ENCODE measurements around the gene LARP6.
A peak's percentile ranks its signal among the peaks of the same experiment; 100 is the strongest.
"Not testable (repeated sequence)": the region's sequence is repeated elsewhere in the genome, so short reads cannot be mapped to it uniquely, and the experiment has no call there.

LARP6 gene

DNA sequence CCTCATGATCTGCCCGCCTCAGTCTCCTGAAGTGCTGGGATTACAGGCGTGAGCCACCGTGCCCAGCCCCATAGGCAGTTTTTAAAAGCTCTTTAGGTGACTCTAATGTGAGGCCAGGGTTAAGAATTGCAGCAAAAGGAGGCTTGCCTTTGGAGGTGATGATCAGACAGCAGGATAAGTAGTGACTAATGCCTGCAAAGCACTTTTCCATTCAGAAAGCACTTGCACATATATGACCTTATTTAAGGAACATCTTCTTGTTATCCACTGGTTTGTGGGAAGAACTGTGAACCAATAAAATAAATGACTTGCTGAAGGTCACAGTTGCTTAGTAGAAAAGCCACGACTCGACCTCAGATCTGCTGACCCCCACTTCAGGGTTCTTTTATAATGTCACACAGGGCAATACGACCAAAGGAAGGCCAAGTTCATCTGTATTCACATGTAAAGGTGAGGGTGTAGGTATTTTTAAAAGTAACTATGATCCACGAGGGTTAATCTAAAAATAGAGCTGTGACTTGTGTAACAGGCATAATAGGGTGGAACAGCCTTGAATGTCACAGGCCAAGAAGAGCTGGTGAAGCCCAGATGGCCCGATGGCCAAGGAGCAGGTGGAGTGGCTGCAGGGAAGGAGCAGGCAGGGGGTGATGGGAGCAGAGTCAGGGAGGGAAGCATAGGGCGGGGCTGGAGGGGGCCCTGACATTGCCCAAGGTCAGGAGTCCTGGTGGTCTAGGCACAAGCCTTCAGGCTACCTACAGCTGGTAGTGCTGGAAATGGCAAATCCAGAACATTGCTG lies 24.4 kb downstream of the LARP6 start:
- DNase-seq, result no peak

GRCh38 chr15:70827721-70828120 lies 26.2 kb downstream of the LARP6 start:
- no peak for DNase-seq

DNA sequence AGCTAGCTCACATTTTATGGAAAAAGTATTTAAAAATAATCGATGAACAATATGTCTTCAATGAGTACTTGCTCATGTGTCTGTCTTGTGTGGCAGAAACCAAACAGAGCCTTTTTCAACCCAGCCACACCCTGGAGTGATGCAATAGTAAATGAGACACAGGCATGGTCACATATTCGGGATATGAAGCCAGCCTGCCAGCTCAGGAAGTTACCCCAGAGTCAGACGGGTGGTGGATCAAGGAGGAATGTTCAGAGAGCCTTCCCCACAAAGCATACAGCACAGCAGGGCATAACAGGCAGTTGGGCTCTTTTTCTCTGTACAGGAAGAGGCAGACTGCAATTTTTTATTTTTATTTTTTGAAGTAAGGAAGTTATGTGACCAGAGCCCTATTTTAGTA lies 27.3 kb downstream of the LARP6 start:
- DNase-seq, result peak; percentile 68 to 81 (median 78)

GRCh38 chr15:70825841-70826240 lies 28.1 kb downstream of the LARP6 start:
- peak in 1 of 3 donors; percentile 46 for DNase-seq

- no peak for DNase-seq
Measured at GRCh38 chr15:70823196-70823595, 30.8 kb downstream of the LARP6 start.

GRCh38 chr15:70820214-70820613 lies 33.7 kb downstream of the LARP6 start:
- no peak for DNase-seq

- no peak for DNase-seq
Measured at GRCh38 chr15:70818580-70818979, 35.4 kb downstream of the LARP6 start.

GRCh38 chr15:70817266-70817665 lies 36.7 kb downstream of the LARP6 start:
- DNase-seq, result no peak

DNA sequence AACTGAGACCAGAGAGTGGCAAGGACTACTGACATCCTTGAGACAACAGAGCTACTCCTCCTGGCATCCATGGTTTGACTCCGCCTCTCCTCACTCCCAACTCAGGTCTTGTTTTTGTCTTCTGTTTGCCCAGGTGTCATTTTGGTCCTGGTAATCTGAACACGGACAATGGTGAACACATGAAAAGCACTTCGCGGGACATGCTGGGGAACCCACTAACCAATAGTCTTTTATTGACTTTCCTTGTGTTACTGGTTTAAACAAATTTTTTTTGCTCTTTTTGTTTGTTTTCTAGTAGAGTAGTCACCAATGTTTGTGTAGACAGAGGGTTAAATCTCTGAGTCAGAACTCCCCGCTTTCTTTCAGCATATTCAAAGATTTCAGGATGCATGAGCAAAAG lies 38.4 kb downstream of the LARP6 start:
- DNase-seq, result no peak

GRCh38 chr15:70815011-70815410 lies 38.9 kb downstream of the LARP6 start:
- not testable (repeated sequence) for DNase-seq

DNA sequence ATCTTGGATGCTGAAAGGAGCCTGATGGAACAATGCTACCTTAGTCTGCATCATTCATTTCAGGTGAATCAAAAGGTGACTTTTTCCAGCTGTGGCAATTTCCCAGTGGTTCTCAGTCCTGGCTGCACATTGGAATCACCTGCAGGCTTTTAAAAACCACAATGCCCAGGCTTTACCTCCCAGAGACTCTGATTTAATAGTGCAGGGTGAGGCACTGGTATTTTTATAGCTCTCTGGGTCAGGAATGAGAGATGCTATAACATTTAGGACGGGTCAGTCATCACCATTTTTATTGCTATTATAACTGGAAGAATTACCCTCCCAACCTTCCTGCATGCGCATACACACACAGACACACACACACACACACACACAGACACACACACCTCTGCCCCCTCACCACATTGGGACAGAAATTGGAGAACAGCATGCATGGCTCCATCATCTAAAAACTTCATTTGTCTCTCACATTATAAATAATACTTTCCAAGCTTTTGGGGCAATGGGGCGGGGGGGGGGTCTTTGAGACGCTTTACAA lies 41.1 kb downstream of the LARP6 start:
- no peak for DNase-seq

DNA sequence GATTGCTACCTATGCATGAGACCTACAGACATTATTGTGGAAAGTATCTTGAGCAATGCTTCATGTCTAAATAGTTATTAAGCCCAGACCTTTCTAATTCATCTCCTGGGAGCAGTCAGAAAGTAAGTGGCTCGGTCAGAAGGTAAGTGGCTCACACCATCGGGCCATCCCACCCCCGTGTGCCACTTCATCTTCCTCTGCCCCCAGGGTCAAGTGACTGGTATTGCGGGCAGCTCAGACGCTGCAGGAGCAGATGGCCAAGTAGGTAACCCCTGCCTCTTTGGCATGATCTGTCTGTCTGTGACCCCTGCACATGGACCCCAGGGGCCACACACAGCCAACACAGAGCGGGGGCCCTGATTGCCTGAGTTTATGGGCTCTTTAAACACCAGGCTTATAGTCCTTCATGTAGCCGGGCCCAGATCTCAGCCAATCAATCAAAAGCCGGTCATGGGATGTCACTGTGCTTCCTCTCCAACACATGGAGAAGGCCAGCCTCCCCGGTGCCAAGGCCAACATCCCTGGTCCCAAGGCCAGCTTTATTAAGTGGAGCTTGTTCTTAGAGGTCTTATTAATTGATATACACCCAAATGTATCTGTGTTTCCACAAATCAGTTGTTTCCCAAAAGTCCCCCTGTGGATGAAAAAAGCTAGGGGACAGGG lies 42.9 kb downstream of the LARP6 start:
- no peak for DNase-seq

GRCh38 chr15:70806992-70807712 lies 46.8 kb downstream of the LARP6 start:
- DNase-seq, result peak; percentile 78 to 85 (median 80)

DNA sequence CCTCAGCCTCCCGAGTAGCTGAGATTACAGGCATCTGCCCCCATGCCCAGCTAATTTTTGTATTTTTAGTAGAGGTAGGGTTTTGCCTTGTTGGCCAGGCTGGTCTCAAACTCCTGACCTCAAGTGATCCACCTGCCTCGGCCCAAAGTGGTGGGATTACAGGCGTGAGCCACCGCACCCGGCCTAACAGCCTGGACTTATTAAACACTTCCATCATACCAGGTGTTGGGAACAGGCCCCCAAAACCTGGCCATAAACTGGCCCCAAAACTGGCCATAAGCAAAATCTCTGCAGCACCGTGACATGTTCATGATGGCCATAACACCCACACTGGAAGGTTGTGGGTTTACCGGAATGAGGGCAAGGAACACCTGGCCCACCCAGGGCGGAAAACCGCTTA lies 49.6 kb downstream of the LARP6 start:
- not testable (repeated sequence) for DNase-seq

GRCh38 chr15:70802629-70803028 lies 51.3 kb downstream of the LARP6 start:
- no peak for DNase-seq

GRCh38 chr15:70801109-70801508 lies 52.8 kb downstream of the LARP6 start:
- no peak for DNase-seq

DNA sequence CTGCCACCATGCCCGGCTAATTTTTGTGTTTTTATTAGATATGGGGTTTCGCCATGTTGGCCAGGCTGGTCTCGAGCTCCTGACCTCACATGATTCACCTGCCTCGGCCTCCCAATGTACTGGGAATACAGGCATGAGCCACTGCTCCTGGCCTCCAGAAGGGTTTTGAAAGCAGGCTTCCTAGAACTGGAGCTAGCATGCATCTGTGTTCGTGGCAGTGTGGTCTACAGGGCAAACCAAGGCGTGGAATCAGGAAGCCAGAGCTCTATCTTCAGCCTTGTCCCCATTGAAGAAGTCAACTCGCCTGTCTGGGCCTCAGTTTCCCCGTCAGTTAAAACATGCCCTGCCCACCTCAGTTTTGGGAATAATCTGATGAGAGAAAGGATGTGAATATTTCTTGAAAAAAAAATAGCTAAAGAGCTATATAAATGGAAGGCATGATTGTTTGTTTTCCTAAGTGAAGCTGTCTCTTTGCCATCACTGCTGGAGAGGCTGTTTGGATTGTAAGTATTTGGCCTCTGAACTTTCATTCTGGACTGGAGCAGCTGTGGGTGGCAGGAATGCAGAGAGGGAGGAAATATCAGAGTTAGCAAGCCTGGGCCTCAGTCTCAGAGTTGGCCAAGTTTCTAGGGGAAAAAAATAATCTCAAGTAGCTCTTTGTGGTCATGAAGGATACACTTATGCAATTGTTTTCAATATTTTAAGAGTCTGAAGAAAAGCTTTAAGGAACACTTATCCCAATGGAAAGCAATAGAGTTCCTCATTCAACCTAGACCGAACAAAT lies 54.1 kb downstream of the LARP6 start:
- DNase-seq, result no peak

- no peak for DNase-seq
Measured at GRCh38 chr15:70797464-70797863, 56.5 kb downstream of the LARP6 start.

- DNase-seq, result no peak
Measured at GRCh38 chr15:70796516-70797310, 57.2 kb downstream of the LARP6 start.

GRCh38 chr15:70795311-70795665 lies 58.7 kb downstream of the LARP6 start:
- no peak for DNase-seq

- no peak for DNase-seq
Measured at GRCh38 chr15:70794596-70795310, 59.2 kb downstream of the LARP6 start.
